Measurements from ENCODE around the gene GTPBP2.

- no peak for TF ChIP-seq PKNOX1 (IDR thresholded peaks at IDR 0.05)
- no peak for TF ChIP-seq L3MBTL2 (conservative IDR thresholded peaks at IDR 0.05)
- no peak for TF ChIP-seq LEF1 (IDR thresholded peaks at IDR 0.05; ENCODE audit: borderline replicate concordance)
- TF ChIP-seq SUZ12 (IDR thresholded peaks at IDR 0.05) = no peak
- TF ChIP-seq FOXA1 (IDR thresholded peaks at IDR 0.05) = no peak
- no peak for TF ChIP-seq TARDBP (IDR thresholded peaks at IDR 0.05)
- TF ChIP-seq BHLHE40 (IDR thresholded peaks at IDR 0.05; ENCODE audit: borderline replicate concordance) = no peak
- TF ChIP-seq ARNT (IDR thresholded peaks at IDR 0.05) = no peak
Measured at GRCh38 chr6:43678341-43678740, 49.3 kb upstream of the GTPBP2 start.

Data from HEK293T (cell line).